Stomach smooth muscle (tissue), 2 donors: Measurements from ENCODE around the gene ZNF512B.

ENCODE experiments used
- H3K27ac ChIP-seq: one replicate; pipeline ENCODE4 v1.7.0; 2013; ENCODE audit warnings: mild to moderate bottlenecking, low read length, inconsistent platforms
- H3K27me3 ChIP-seq, 2 donors: one replicate each; pipeline ENCODE4 v1.7.0; 2013; ENCODE audit warnings: low read length in 2 of 2; ENCODE audit not compliant: insufficient read depth in 2 of 2, control insufficient read depth in 1 of 2
- H3K36me3 ChIP-seq, 2 donors: one replicate each; pipeline ENCODE4 v1.7.0; 2013; ENCODE audit warnings: low read length in 2 of 2; ENCODE audit not compliant: control insufficient read depth in 2 of 2, insufficient read depth in 2 of 2
- H3K4me1 ChIP-seq: one replicate; pipeline ENCODE4 v1.7.0; 2013; ENCODE audit warnings: low read length; ENCODE audit not compliant: control insufficient read depth, insufficient read depth
- H3K4me3 ChIP-seq, 2 donors: one replicate each; pipeline ENCODE4 v1.7.0; 2013; ENCODE audit warnings: low read length in 2 of 2
- H3K9ac ChIP-seq, 2 donors: one replicate each; pipeline ENCODE4 v1.7.0; 2013; ENCODE audit warnings: low read length in 2 of 2, mild to moderate bottlenecking in 1 of 2
- H3K9me3 ChIP-seq, 2 donors: one replicate each; pipeline ENCODE4 v1.7.0; 2013; ENCODE audit warnings: low read length in 2 of 2; ENCODE audit not compliant: control insufficient read depth in 2 of 2
- donor health status: healthy.
- donor health status: Pancreatic carcinoma.

ZNF512B gene

GRCh38 chr20:63944078-63944941 lies 25.4 kb downstream of the ZNF512B start:
- H3K9me3 ChIP-seq = no peaks in the 10 kb centered on the region
- H3K27me3 ChIP-seq = no peaks in the 10 kb centered on the region
- no peak overlapping the region for H3K27ac ChIP-seq
- H3K4me3 ChIP-seq = no peak overlapping the region
- H3K4me1 ChIP-seq = peaks cover 24% of the 10 kb centered on the region
- H3K9ac ChIP-seq = no peak overlapping the region
- H3K36me3 ChIP-seq = peaks cover 23 to 30% of the 10 kb centered on the region in 2 donors

DNA sequence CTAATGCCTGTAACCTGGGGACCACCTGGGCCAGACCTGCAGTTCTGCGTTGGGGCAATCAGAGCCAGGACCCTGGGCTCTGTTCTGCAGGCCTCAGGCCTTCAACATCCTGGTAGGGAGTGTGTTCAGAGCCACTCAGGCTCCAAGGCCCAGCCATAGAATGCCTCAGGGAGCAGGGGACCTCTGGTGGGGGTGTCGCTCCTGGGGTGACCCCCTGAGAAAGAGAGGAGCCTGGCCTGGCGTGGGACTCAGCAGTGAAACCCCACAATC lies 26.0 kb downstream of the ZNF512B start:
- H3K9me3 ChIP-seq = no peaks in the 10 kb centered on the region
- H3K36me3 ChIP-seq = peaks cover 23 to 30% of the 10 kb centered on the region in 2 donors
- H3K9ac ChIP-seq = no peak overlapping the region
- H3K4me1 ChIP-seq = peaks cover 18% of the 10 kb centered on the region
- H3K4me3 ChIP-seq = no peak overlapping the region
- H3K27ac ChIP-seq = no peak overlapping the region
- no peaks in the 10 kb centered on the region for H3K27me3 ChIP-seq

GRCh38 chr20:63942969-63943807 lies 26.5 kb downstream of the ZNF512B start:
- no peak overlapping the region for H3K9ac ChIP-seq
- H3K27me3 ChIP-seq = no peaks in the 10 kb centered on the region
- peaks cover 23 to 30% of the 10 kb centered on the region in 2 donors for H3K36me3 ChIP-seq
- H3K4me1 ChIP-seq = peaks cover 12% of the 10 kb centered on the region
- H3K4me3 ChIP-seq = no peak overlapping the region
- no peak overlapping the region for H3K27ac ChIP-seq
- no peaks in the 10 kb centered on the region for H3K9me3 ChIP-seq

GRCh38 chr20:63942250-63942951 lies 27.3 kb downstream of the ZNF512B start:
- peaks cover 9% of the 10 kb centered on the region for H3K4me1 ChIP-seq
- H3K4me3 ChIP-seq = no peak overlapping the region
- no peaks in the 10 kb centered on the region for H3K27me3 ChIP-seq
- H3K9ac ChIP-seq = no peak overlapping the region
- no peak overlapping the region for H3K27ac ChIP-seq
- no peaks in the 10 kb centered on the region for H3K9me3 ChIP-seq
- H3K36me3 ChIP-seq = peaks cover 23 to 30% of the 10 kb centered on the region in 2 donors

GRCh38 chr20:63941282-63942081 lies 28.2 kb downstream of the ZNF512B start:
- no peak overlapping the region for H3K4me3 ChIP-seq
- H3K4me1 ChIP-seq = peaks cover 5% of the 10 kb centered on the region
- H3K9me3 ChIP-seq = no peaks in the 10 kb centered on the region
- H3K9ac ChIP-seq = no peak overlapping the region
- H3K27me3 ChIP-seq = no peaks in the 10 kb centered on the region
- peaks cover 23 to 30% of the 10 kb centered on the region in 2 donors for H3K36me3 ChIP-seq
- H3K27ac ChIP-seq = no peak overlapping the region

DNA sequence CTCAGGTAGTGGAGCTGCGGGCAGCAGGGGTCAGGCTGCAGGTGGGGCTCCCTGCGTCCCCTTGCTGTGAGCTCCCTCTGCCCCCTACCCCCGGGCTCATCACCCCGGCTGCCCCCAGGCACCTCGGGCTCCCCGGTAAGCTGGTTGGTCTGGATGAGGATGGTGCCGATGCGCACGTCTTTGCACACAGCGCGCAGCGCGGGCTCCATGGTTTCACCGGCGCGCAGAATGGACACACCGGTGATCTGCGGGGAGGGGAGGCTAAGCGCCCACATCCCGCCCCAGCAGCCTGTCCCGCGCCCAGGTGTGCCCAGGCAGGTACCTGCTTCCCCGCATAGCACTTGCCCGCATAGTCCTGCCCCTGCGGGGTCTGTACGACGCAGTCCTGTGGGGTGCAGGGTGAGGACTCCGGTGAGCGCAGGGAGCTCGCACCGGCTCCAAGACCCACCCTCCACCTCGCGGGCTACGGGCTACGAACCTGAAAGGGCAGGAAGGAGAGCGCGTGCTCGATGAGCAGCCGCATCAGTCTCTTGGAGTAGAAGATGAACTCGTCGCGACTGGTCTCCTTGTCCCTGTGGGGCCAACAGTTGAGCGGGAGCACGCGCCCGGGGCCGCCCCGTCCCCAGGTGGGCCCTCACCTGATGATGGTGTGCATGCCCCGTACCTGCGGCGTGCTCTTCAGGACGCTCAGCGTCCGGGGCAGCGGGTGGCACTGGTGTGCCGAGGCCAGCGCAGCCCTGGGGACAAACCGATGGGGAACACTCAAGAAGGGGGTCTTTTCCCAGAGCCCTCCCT lies 29.1 kb downstream of the ZNF512B start:
- no peaks in the 10 kb centered on the region for H3K27me3 ChIP-seq
- peaks cover 19 to 28% of the 10 kb centered on the region in 2 donors for H3K36me3 ChIP-seq
- peaks cover 5% of the 10 kb centered on the region for H3K4me1 ChIP-seq
- H3K9ac ChIP-seq = no peak overlapping the region
- no peak overlapping the region for H3K27ac ChIP-seq
- no peaks in the 10 kb centered on the region for H3K9me3 ChIP-seq
- no peak overlapping the region for H3K4me3 ChIP-seq

GRCh38 chr20:63940071-63940471 lies 29.7 kb downstream of the ZNF512B start:
- no peak overlapping the region for H3K4me3 ChIP-seq
- H3K9me3 ChIP-seq = no peaks in the 10 kb centered on the region
- peaks cover 19 to 24% of the 10 kb centered on the region in 2 donors for H3K36me3 ChIP-seq
- peaks cover 5% of the 10 kb centered on the region for H3K4me1 ChIP-seq
- no peak overlapping the region for H3K27ac ChIP-seq
- H3K9ac ChIP-seq = no peak overlapping the region
- no peaks in the 10 kb centered on the region for H3K27me3 ChIP-seq

- peaks cover 22 to 26% of the 10 kb centered on the region in 2 donors for H3K36me3 ChIP-seq
These were observed 30.4 kb downstream of the ZNF512B start for GRCh38 chr20:63939061-63939935.

DNA sequence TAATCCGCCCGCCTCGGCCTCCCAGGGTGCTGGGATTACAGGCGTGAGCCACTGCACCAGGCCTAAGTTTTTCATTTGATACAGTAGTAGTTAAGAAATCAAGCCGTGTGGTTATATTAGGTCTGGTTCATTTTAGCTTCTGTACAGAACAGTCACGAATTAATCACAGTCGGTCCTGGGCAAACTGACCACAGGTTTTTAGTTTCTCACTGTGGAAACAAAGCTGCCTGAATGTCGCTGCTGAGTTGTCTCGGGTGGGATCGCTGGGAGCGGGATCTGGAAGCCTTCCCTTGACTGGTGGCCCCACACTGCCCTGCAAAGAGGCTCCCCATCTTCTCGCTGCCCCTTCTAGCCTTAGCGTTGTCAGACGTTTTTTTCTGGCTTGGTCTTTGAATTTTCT lies 32.1 kb downstream of the ZNF512B start:
- Histone ChIP-seq H3K27me3 (no peaks in the 10 kb centered on the region), H3K4me1 (peaks cover 12% of the 10 kb centered on the region), H3K36me3 (peaks cover 14 to 21% of the 10 kb centered on the region in 2 donors), H3K9me3 (no peaks in the 10 kb centered on the region), H3K9ac (no peak overlapping the region), H3K27ac (no peak overlapping the region), H3K4me3 (no peak overlapping the region)

More at GRCh38 chr20:63939061-63939935, 30.4 kb downstream of the ZNF512B start:
- H3K4me1 ChIP-seq = peaks cover 11% of the 10 kb centered on the region
- H3K27me3 ChIP-seq = no peaks in the 10 kb centered on the region
- H3K4me3 ChIP-seq = no peak overlapping the region
- H3K9ac ChIP-seq = no peak overlapping the region
- no peak overlapping the region for H3K27ac ChIP-seq
- H3K9me3 ChIP-seq = no peaks in the 10 kb centered on the region
